Measurements from ENCODE around the gene JMJD1C. TPM values are rescaled to one million over a fixed set of nuclear protein-coding genes. Genes with fewer than 3 reads are reported as not detected.

Gene JMJD1C
- total and polyA plus RNA-seq, 10 of the 15 experiments (the other 5 are each of a cell fraction or from before 2014, with no cell fraction given): 31.2 to 83.3 (median 49.5) TPM

DNA sequence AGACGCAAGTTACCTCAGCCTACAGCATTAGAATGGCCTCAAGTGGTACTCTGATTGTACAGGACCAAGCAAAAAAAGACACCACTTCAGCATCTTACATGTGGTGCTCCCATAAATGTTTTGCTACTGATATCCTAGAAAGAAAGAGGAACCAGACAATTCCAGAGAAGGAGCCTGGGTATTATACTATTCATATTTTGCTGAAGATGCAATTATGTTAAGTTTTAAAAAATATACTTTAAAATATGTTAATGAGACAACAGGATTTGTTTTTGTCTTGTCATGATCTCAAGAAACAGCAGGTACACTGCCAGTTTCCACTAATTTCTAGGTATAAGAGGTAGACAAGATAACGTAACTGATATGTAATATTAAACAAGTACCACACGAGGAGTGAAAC, 92.6 kb downstream of the JMJD1C start (continued):
- TF ChIP-seq ZNF207 (IDR thresholded peaks at IDR 0.05; ENCODE audit: borderline replicate concordance) (no peak), FOXM1 (IDR thresholded peaks at IDR 0.05; ENCODE audit: low read depth, low read length) (no peak), SUPT20H (IDR thresholded peaks at IDR 0.05; ENCODE audit: borderline replicate concordance, control insufficient read depth, low read depth, low read length) (no peak), RFX5 (IDR thresholded peaks at IDR 0.05; ENCODE audit: low read depth, low read length) (no peak)
- TF ChIP-seq, protein P1, sequence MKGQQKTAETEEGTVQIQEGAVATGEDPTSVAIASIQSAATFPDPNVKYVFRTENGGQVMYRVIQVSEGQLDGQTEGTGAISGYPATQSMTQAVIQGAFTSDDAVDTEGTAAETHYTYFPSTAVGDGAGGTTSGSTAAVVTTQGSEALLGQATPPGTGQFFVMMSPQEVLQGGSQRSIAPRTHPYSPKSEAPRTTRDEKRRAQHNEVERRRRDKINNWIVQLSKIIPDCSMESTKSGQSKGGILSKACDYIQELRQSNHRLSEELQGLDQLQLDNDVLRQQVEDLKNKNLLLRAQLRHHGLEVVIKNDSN (IDR thresholded peaks at IDR 0.05; ENCODE audit: borderline replicate concordance, extremely low read length, insufficient read depth, low read depth, low read length): no peak

DNA sequence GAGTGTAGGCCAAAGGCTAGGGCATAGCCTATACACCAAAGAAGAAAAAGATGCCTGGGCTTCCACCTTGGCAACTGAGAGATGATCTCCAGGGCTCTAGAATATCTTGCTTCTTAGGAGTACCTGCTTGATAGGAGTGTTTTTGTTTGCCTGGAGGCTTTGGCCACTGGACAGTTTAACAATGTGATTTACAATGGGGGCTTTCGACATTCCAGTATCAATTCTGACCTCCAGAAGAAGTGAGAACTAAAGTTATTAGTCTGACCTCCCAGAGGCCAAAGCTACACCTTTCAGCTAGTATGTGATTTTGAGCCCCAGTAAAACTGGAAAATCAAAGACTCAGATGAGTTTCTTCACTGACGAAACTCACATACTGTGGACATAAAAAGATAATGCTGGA, 96.1 kb downstream of the JMJD1C start:
- no peak overlapping the region for H2AFZ ChIP-seq (ENCODE audit: control insufficient read depth, low read depth, low read length)
- H3K4me1 ChIP-seq (ENCODE audit: control insufficient read depth, insufficient read depth, low read length): no peaks in the 10 kb centered on the region
- no peaks in the 10 kb centered on the region; a peak in 1 of 4 replicates for H3K36me3 ChIP-seq (ENCODE audit: control insufficient read depth in 2 of 2, insufficient read depth in 2 of 2, low read length in 1 of 2)
- ChIA-PET RAD21 (ENCODE audit: unreplicated experiment) (no interaction called here), POLR2A (no interaction called here), SMC1A (ENCODE audit: uncharacterized antibody, unreplicated experiment) (no interaction called here), CTCF (interaction anchor here (1.2 kb wide), 1 partner anchor 13 kb away, joined by 3 read pairs; no protein-coding TSS in a partner anchor)
- no peak overlapping the region for H3K4me2 ChIP-seq (ENCODE audit: control insufficient read depth, insufficient read depth)
- DNase-seq (ENCODE audit: low read depth, low spot score) (no peak), ATAC-seq (no peak), FAIRE-seq (no peak)
- no peak overlapping the region for H3K27ac ChIP-seq (ENCODE audit: control insufficient read depth, insufficient read depth)
- H3K4me3 ChIP-seq: no peak overlapping the region
- TF ChIP-seq GABPA (IDR thresholded peaks at IDR 0.05; ENCODE audit: low read depth) (no peak), MYB (IDR thresholded peaks at IDR 0.05; ENCODE audit: borderline replicate concordance, low read depth, low read length) (no peak), CBX5 (IDR thresholded peaks at IDR 0.05; ENCODE audit: low read depth) (no peak), POU2F2 (IDR thresholded peaks at IDR 0.05; ENCODE audit: borderline replicate concordance, low read depth, low read length) (no peak), BCL11A (IDR thresholded peaks at IDR 0.05; ENCODE audit: low read depth, low read length) (no peak)
- no peaks in the 10 kb centered on the region; the same call in none of the 2 replicates for H3K79me2 ChIP-seq (ENCODE audit: control insufficient read depth, insufficient read depth, low read length)
- H3K9ac ChIP-seq (ENCODE audit: control insufficient read depth, insufficient read depth, low read length): no peak overlapping the region
- WGBS (ENCODE audit: insufficient coverage, insufficient replicate concordance, low lambda C conversion rate, missing lambda C conversion rate): 100% methylated on average over 2 of the region's 2 CpGs
- in situ Hi-C loops (cut with MboI) (no loop called here), intact Hi-C loops (cut with micrococcal nuclease; ENCODE audit: unreplicated experiment) (no loop called here)
- no peaks in the 10 kb centered on the region for H3K27me3 ChIP-seq (replicated peaks in 1 of 2; ENCODE audit: control insufficient read depth in 2 of 2, insufficient read depth in 2 of 2, low read length in 1 of 2)
- no TSS peak for BruUV-seq (replicated peaks)
- H4K20me1 ChIP-seq (ENCODE audit: control insufficient read depth, insufficient read depth): no peaks in the 10 kb centered on the region
- H3K9me3 ChIP-seq (replicated peaks; ENCODE audit: control insufficient read depth, insufficient read depth, low read length): no peaks in the 10 kb centered on the region; the same call in 2 of the 3 replicates

Data from GM12878 (cell line).